Measurements from ENCODE around the gene LRMDA.

DNA sequence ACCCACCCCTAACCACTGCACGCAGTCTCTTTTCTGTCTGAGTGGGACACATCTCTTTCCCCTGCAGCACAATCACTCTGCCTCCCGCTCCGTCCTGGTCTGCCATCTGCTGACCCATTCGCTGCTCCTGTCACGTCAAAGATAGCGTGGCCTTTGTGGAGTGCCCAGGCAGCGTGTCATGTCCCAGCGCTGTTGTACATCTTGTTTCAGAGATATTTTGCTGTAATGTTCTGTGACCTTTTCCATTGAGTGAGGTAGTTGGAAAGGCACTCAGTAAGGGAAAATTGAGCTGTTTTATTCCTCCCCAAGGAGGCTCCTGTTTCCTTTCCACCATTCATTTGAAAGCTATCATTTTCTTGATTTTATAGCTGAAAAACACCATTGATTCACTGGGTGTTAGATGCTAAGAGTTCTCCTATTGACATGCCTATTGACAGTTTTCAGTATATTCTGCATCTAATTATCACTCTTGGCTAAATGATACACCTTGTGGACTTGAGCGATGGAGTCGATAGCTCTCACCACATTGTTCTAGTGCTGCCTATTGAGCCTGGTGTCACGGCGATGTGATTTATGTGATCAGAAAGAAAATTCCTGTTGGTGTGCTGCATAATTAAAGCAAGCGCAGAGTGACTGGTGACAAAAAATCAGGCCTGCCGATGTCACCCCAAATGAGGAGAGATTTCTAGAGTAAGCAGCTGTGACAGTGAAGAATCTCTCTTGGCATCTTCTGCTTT, 372.6 kb downstream of the LRMDA start:
- TF ChIP-seq CTCF (IDR thresholded peaks at IDR 0.05; ENCODE audit: low read depth, low read length): no peak
- TF ChIP-seq EZH2phosphoT487 (IDR thresholded peaks at IDR 0.05; ENCODE audit: low read depth): no peak

All from OCI-LY3 (cell line).